GM12878 (cell line): Measurements from ENCODE around the gene BTBD1. TPM values are rescaled to one million over a fixed set of nuclear protein-coding genes. Genes with fewer than 3 reads are reported as not detected.

Source experiments
- ATAC-seq: fragments of 200-7000 bp; cut with Tn5 transposase; 3 replicates; pipeline ENCODE4 v1.9.1; 2020; ENCODE audit warnings: mild to moderate bottlenecking, moderate library complexity
- BruUV-seq: library from RNA; stranded (reverse); fragments of 400-500 nt; replicated peaks from 2 replicates; lab custom pipeline; 2021; lab: Mats Ljungman, UMichigan
- CTCF ChIA-PET: fragments of 300-600 bp; sonication (Branson Sonifier 250); formaldehyde crosslinking; extraction: SDS; loops from one replicate; lab custom pipeline; 2021; ENCODE audit warnings: inconsistent platforms; lab: Yijun Ruan, JAX
- POLR2A ChIA-PET: fragments of 350-600 bp; formaldehyde crosslinking; extraction: SDS; loops from one replicate; lab custom pipeline; 2021; ENCODE audit warnings: inconsistent platforms; lab: Charles Lee
- RAD21 ChIA-PET: fragments of 300-600 bp; sonication (Branson Sonifier 250); formaldehyde crosslinking; loops from one replicate; lab custom pipeline; 2023; ENCODE audit warnings: antibody characterized with exemption; ENCODE audit not compliant: unreplicated experiment; lab: Charles Lee
- SMC1A ChIA-PET: fragments of 300-600 bp; sonication (Branson Sonifier 250); formaldehyde crosslinking; loops from one replicate; lab custom pipeline; 2023; ENCODE audit not compliant: unreplicated experiment, uncharacterized antibody; lab: Charles Lee
- DNase-seq: peaks from one replicate; pipeline ENCODE4 v3.0.0-alpha.2; 2011; ENCODE audit warnings: low read depth, low spot score
- FAIRE-seq: peaks from 3 replicates; lab custom pipeline; 2011; peaks lifted over from hg19 to GRCh38; lab: Jason Lieb, UNC
- H2AFZ ChIP-seq: 2 replicates; pipeline ENCODE4 v1.6.0; 2011; ENCODE audit warnings: low read depth, low read length, control low read depth; ENCODE audit not compliant: control insufficient read depth
- H3K27ac ChIP-seq: 2 replicates; pipeline ENCODE4 v1.5.1; 2011; ENCODE audit warnings: control low read depth; ENCODE audit not compliant: control insufficient read depth, insufficient read depth
- H3K27me3 ChIP-seq, 2 experiments: replicated peaks in 1 of 2; 2 replicates each; pipeline versions ENCODE4 v1.6.0 to v1.6.1; 2011; ENCODE audit warnings: low read length in 1 of 2; ENCODE audit not compliant: control insufficient read depth in 2 of 2, insufficient read depth in 2 of 2
- H3K36me3 ChIP-seq, 2 experiments: 2 replicates each; pipeline ENCODE4 v1.5.1; 2011; ENCODE audit warnings: low read length in 1 of 2; ENCODE audit not compliant: control insufficient read depth in 2 of 2, insufficient read depth in 2 of 2
- H3K4me1 ChIP-seq: 2 replicates; pipeline ENCODE4 v1.6.1; 2011; ENCODE audit warnings: mild to moderate bottlenecking, low read length, moderate library complexity, mixed read lengths; ENCODE audit not compliant: control insufficient read depth, insufficient read depth
- H3K4me2 ChIP-seq: 2 replicates; pipeline ENCODE4 v1.6.0; 2011; ENCODE audit warnings: control low read depth; ENCODE audit not compliant: control insufficient read depth, insufficient read depth
- H3K4me3 ChIP-seq: fragments of 200-600 bp; sonication (generic); 2 replicates; pipeline ENCODE4 v1.5.1; 2016
- H3K79me2 ChIP-seq: 2 replicates; pipeline ENCODE4 v1.6.0; 2011; ENCODE audit warnings: low read length; ENCODE audit not compliant: control insufficient read depth, insufficient read depth
- H3K9ac ChIP-seq: 2 replicates; pipeline ENCODE4 v1.8.0; 2011; ENCODE audit warnings: low read length, control low read depth, mixed read lengths; ENCODE audit not compliant: control insufficient read depth, insufficient read depth
- H3K9me3 ChIP-seq: replicated peaks from 3 replicates; pipeline ENCODE4 v1.5.1; 2011; ENCODE audit warnings: mild to moderate bottlenecking, low read length; ENCODE audit not compliant: control insufficient read depth, insufficient read depth
- H4K20me1 ChIP-seq: 2 replicates; pipeline ENCODE4 v1.6.0; 2011; ENCODE audit not compliant: control insufficient read depth, insufficient read depth
- ATF7 ChIP-seq: fragments of 450-650 bp; IDR thresholded peaks from 2 replicates; pipeline ENCODE4 v1.6.1; 2016; ENCODE audit warnings: low read depth, mild to moderate bottlenecking
- CBX3 ChIP-seq: fragments of 200-600 bp; sonication (generic); IDR thresholded peaks from 2 replicates; pipeline ENCODE4 v1.6.1; 2016; ENCODE audit warnings: low read depth, borderline replicate concordance
- CBX5 ChIP-seq: sonication (generic); IDR thresholded peaks from 2 replicates; pipeline ENCODE4 v1.6.1; 2016; ENCODE audit warnings: low read depth, moderate library complexity, mild to moderate bottlenecking, inconsistent platforms
- CHD1 ChIP-seq: IDR thresholded peaks from 2 replicates; pipeline ENCODE4 v1.6.1; 2012; ENCODE audit warnings: low read depth, low read length, improper control_type of control experiment
- DPF2 ChIP-seq: fragments of 450-650 bp; IDR thresholded peaks from 2 replicates; pipeline ENCODE4 v1.6.1; 2017; ENCODE audit warnings: mild to moderate bottlenecking
- EP300 ChIP-seq, 2 experiments: fragments of 150-350 bp in 1 of 2; IDR thresholded peaks; 2 replicates each; pipeline ENCODE4 v1.6.1; 2011 to 2012; ENCODE audit warnings: low read depth in 2 of 2, low read length in 2 of 2, borderline replicate concordance in 1 of 2, improper control_type of control experiment in 1 of 2, inconsistent platforms in 1 of 2; ENCODE audit not compliant: control insufficient read depth in 1 of 2
- HDAC2 ChIP-seq: fragments of 200-600 bp; sonication (generic); IDR thresholded peaks from 2 replicates; pipeline ENCODE4 v1.6.1; 2017
- HDAC6 ChIP-seq: fragments of 200-600 bp; sonication (generic); IDR thresholded peaks from one replicate; pipeline ENCODE4 v1.8.0; 2017; ENCODE audit warnings: antibody characterized with exemption; ENCODE audit not compliant: unreplicated experiment
- KAT2A ChIP-seq: conservative IDR thresholded peaks from 2 replicates; pipeline ENCODE4 v1.6.1; 2011; ENCODE audit warnings: low read depth, low read length; ENCODE audit not compliant: control insufficient read depth
- NFXL1 ChIP-seq: fragments of 450-650 bp; IDR thresholded peaks from 2 replicates; pipeline ENCODE4 v1.6.1; 2017; ENCODE audit warnings: antibody characterized with exemption, mild to moderate bottlenecking, borderline replicate concordance
- NR2C1 ChIP-seq: fragments of 450-650 bp; IDR thresholded peaks from 2 replicates; pipeline ENCODE4 v1.6.1; 2017; ENCODE audit warnings: antibody characterized with exemption, mild to moderate bottlenecking, moderate library complexity
- RAD21 ChIP-seq: IDR thresholded peaks from 2 replicates; pipeline ENCODE4 v1.6.1; 2011; ENCODE audit warnings: mild to moderate bottlenecking, low read depth, low read length, moderate library complexity; ENCODE audit not compliant: insufficient read depth
- SMAD5 ChIP-seq: IDR thresholded peaks from 2 replicates; pipeline ENCODE4 v1.6.1; 2016; ENCODE audit warnings: antibody characterized with exemption, low read depth
- SMC3 ChIP-seq: IDR thresholded peaks from 2 replicates; pipeline ENCODE4 v1.6.1; 2011; ENCODE audit warnings: low read length, improper control_type of control experiment, borderline replicate concordance
- TARDBP ChIP-seq: IDR thresholded peaks from 2 replicates; pipeline ENCODE4 v1.6.1; 2016; ENCODE audit warnings: borderline replicate concordance
- ZNF24 ChIP-seq: fragments of 450-650 bp; IDR thresholded peaks from 2 replicates; pipeline ENCODE4 v1.6.1; 2017; ENCODE audit warnings: antibody characterized with exemption, mild to moderate bottlenecking
- ZNF274 ChIP-seq: IDR thresholded peaks from one replicate; pipeline ENCODE4 v1.8.0; 2011; ENCODE audit not compliant: insufficient read length, insufficient read depth
- ZNF384 ChIP-seq: IDR thresholded peaks from 2 replicates; pipeline ENCODE4 v1.6.1; 2012; ENCODE audit warnings: low read depth, mild to moderate bottlenecking, low read length, improper control_type of control experiment, borderline replicate concordance
- ZZZ3 ChIP-seq: IDR thresholded peaks from 2 replicates; pipeline ENCODE4 v1.6.1; 2011; ENCODE audit warnings: low read depth; ENCODE audit not compliant: control insufficient read depth, insufficient read length
- WGBS: methylation state at CpG from one replicate; pipeline ENCODE4 v1.1.6; 2016; ENCODE audit warnings: low lambda C conversion rate; ENCODE audit not compliant: insufficient replicate concordance, insufficient coverage; ENCODE audit errors: missing lambda C conversion rate; 5-methylcytosine and 5-hydroxymethylcytosine counted together
- in situ Hi-C: fragments of 300-500 bp; cut with MboI; formaldehyde crosslinking; loops from 9 replicates; pipeline ENCODE4 v1.14.3; 2018; ENCODE audit warnings: mixed read lengths
- intact Hi-C: fragments of 100-400 bp; cut with micrococcal nuclease; formaldehyde crosslinking; loops from one replicate; pipeline ENCODE4 v1.14.2; 2022; ENCODE audit not compliant: unreplicated experiment
- polyA plus RNA-seq, 11 experiments: library from polyadenylated mRNA; depleted of rRNA in 4 of 11; unstranded in 6 of 11; stranded (reverse) in 5 of 11; fragments of >200 nt; fragmentation: Nextera tagmentation in 4 of 11; fragmentation: Illumina TruSeq in 1 of 11; extraction: Ambion mirVana in 4 of 11; extraction: Trizol in 1 of 11; gene quantifications; 1 replicate in 1 of 11; 2 replicates in 10 of 11; pipeline versions ENCODE4 v1.2.1 to v1.2.3, GENCODE V29; 2011 to 2016; ENCODE audit warnings: inconsistent platforms in 2 of 11, missing spikeins in 2 of 11, low read depth in 1 of 11
- total RNA-seq, 4 experiments: library from RNA; depleted of rRNA in 3 of 4; stranded (reverse); fragments of >200 nt in 3 of 4; fragmentation: Illumina TruSeq in 1 of 4; extraction: Trizol in 1 of 4; gene quantifications; 2 replicates each; pipeline versions ENCODE4 v1.2.1 to v1.2.3, GENCODE V29; 2013 to 2021
- TF ChIP-seq, protein P1 (sequence below): IDR thresholded peaks from 2 replicates; pipeline ENCODE4 v1.6.1; 2012; ENCODE audit warnings: low read depth, low read length, improper control_type of control experiment
- TF ChIP-seq, protein P2 (sequence below): IDR thresholded peaks from 2 replicates; pipeline ENCODE4 v1.6.1; 2011; ENCODE audit warnings: borderline replicate concordance, low read depth, mild to moderate bottlenecking, moderate library complexity, mixed read lengths, low read length; ENCODE audit not compliant: insufficient read depth; ENCODE audit errors: extremely low read length

BTBD1 gene
- total and polyA plus RNA-seq, 10 of the 15 experiments (the other 5 are each of a cell fraction or from before 2014, with no cell fraction given): 17.5 to 90.4 (median 73.1) TPM

GRCh38 chr15:83057002-83057401 lies 10.1 kb downstream of the BTBD1 start:
- RAD21 ChIA-PET: interaction anchor here (1.0 kb wide), 1 partner anchor 46 kb away, joined by 3 read pairs; no protein-coding TSS in a partner anchor
- no peak for FAIRE-seq
- no peak for ATAC-seq

DNA sequence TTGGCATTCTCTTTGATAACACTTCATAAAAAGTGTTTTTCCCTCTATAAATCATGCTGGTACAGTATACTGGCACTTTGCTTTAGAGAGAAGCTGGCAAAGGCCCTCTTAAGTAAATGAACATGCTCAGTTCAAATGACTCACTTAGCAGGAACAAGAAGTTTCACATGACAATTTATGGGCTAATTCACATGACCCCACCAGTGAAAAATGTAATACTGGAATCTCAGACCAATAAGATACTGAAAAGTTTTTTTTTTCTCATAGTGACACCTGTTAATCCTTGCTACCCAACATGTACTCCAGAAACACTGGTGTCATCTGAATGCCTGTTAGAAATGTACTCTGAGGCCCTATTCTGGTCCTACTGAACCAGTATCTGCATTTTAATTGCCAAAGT lies 13.9 kb downstream of the BTBD1 start:
- Histone ChIP-seq H2AFZ (no peak overlapping the region), H3K9me3 (no peaks in the 10 kb centered on the region), H3K4me1 (no peaks in the 10 kb centered on the region), H3K36me3 (peaks cover 5 to 36% of the 10 kb centered on the region in 2 experiments), H4K20me1 (no peaks in the 10 kb centered on the region), H3K4me2 (no peak overlapping the region), H3K27ac (no peak overlapping the region), H3K27me3 (no peaks in the 10 kb centered on the region), H3K9ac (no peak overlapping the region), H3K79me2 (peaks cover 29% of the 10 kb centered on the region), H3K4me3 (no peak overlapping the region)
- intact Hi-C loops: no loop called here
- no peak for DNase-seq
- no peak for FAIRE-seq
- in situ Hi-C loops: no loop called here
- peak; percentile 24 for ATAC-seq
- ChIA-PET SMC1A (no interaction called here), RAD21 (no interaction called here), POLR2A (no interaction called here), CTCF (no interaction called here)
- BruUV-seq: no TSS peak
- TF ChIP-seq, protein P1, sequence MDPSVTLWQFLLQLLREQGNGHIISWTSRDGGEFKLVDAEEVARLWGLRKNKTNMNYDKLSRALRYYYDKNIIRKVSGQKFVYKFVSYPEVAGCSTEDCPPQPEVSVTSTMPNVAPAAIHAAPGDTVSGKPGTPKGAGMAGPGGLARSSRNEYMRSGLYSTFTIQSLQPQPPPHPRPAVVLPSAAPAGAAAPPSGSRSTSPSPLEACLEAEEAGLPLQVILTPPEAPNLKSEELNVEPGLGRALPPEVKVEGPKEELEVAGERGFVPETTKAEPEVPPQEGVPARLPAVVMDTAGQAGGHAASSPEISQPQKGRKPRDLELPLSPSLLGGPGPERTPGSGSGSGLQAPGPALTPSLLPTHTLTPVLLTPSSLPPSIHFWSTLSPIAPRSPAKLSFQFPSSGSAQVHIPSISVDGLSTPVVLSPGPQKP: no peak
- TF ChIP-seq KAT2A (no peak), HDAC2 (no peak), ZNF24 (no peak), TARDBP (no peak), CBX5 (no peak), SMC3 (no peak), EP300 (IDR thresholded peaks at IDR 0.05; ENCODE audit: borderline replicate concordance in 1 of 2, control insufficient read depth in 1 of 2, low read depth in 2 of 2, low read length in 2 of 2) (no peak), CHD1 (no peak), NFXL1 (no peak), ZZZ3 (no peak)

More at GRCh38 chr15:83057002-83057401, 10.1 kb downstream of the BTBD1 start:
- no peak overlapping the region for H3K9ac ChIP-seq
- in situ Hi-C loops: no loop called here
- no peaks in the 10 kb centered on the region for H3K27me3 ChIP-seq
- no peak overlapping the region for H3K27ac ChIP-seq
- POLR2A ChIA-PET: interaction anchor here (0.6 to 1.6 kb wide), 4 partner anchors 10 to 45 kb away, joined by 3 to 11 read pairs (median 6); partner anchors contain the start of gene BTBD1
- no peaks in the 10 kb centered on the region for H3K9me3 ChIP-seq
- H3K79me2 ChIP-seq: peaks cover 64% of the 10 kb centered on the region
- SMC1A ChIA-PET: interaction anchor here (0.6 to 1.0 kb wide), 5 partner anchors 9 to 1654 kb away, joined by 3 to 4 read pairs (median 3); no protein-coding TSS in a partner anchor
- H3K36me3 ChIP-seq: peaks cover 0 to 24% of the 10 kb centered on the region in 2 experiments; a peak in 1 of 4 replicates
- CTCF ChIA-PET: interaction anchor here (1.2 to 2.6 kb wide), 2 partner anchors 10 to 45 kb away, joined by 3 to 7 read pairs; partner anchors contain the start of genes BTBD1 and C15orf40
- no peak overlapping the region for H3K4me3 ChIP-seq
- H3K4me1 ChIP-seq: no peaks in the 10 kb centered on the region
- H2AFZ ChIP-seq: no peak overlapping the region
- no peak for DNase-seq
- H3K4me2 ChIP-seq: no peak overlapping the region
- no peak for TF ChIP-seq CBX3
- TF ChIP-seq DPF2: no peak
- no peak for TF ChIP-seq HDAC6
- no peak for TF ChIP-seq NR2C1
- no peak for TF ChIP-seq EP300 (IDR thresholded peaks at IDR 0.05; ENCODE audit: borderline replicate concordance in 1 of 2, control insufficient read depth in 1 of 2, low read depth in 2 of 2, low read length in 2 of 2)
- TF ChIP-seq RAD21: no peak
- TF ChIP-seq SMAD5: no peak
- no peak for TF ChIP-seq ATF7
- TF ChIP-seq ZZZ3: no peak
- no peak for TF ChIP-seq ZNF384
- TF ChIP-seq, protein P2, sequence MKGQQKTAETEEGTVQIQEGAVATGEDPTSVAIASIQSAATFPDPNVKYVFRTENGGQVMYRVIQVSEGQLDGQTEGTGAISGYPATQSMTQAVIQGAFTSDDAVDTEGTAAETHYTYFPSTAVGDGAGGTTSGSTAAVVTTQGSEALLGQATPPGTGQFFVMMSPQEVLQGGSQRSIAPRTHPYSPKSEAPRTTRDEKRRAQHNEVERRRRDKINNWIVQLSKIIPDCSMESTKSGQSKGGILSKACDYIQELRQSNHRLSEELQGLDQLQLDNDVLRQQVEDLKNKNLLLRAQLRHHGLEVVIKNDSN: no peak
- no peak for TF ChIP-seq ZNF274
- WGBS: 100% methylated on average over 1 of the region's 1 CpG
- BruUV-seq: no TSS peak
- H4K20me1 ChIP-seq: peaks cover 17% of the 10 kb centered on the region
- intact Hi-C loops: no loop called here
